ENCODE data around the gene CWF19L1.

DNA sequence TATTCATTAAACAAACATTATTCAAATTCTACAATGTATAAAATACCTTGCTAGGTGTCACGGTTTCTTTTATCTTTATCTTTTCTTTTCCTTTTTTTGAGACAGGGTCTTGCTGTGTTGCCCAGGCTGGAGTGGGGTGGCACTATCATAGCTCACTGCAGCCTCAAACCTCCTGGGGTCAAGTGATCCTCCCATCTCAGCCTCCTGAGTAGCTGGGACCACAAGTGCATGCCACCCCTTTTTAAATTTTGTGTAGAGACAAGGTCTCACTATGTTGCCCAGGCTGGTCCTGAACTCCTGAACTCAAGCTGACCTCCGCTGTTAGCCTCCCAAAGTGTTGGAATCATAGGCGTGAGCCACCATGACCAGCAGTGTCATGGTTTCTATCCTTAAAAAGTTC lies 37.0 kb upstream of the CWF19L1 start:
- TF ChIP-seq CTCF (IDR thresholded peaks at IDR 0.05) (no peak), POLR2A (IDR thresholded peaks at IDR 0.05) (no peak), POLR2AphosphoS5 (IDR thresholded peaks at IDR 0.05) (no peak)
